ENCODE data around the gene PXK. TPM values are rescaled to one million over a fixed set of nuclear protein-coding genes. Genes with fewer than 3 reads are reported as not detected.
A peak's percentile ranks its signal among the peaks of the same experiment; 100 is the strongest.

PXK gene
- total and polyA plus RNA-seq, 10 of the 15 experiments (the other 5 are each of a cell fraction or from before 2014, with no cell fraction given), result 8.4 to 38.0 (median 27.6) TPM

GRCh38 chr3:58463181-58463941 lies 130.7 kb downstream of the PXK start (continued):
- no peak for TF ChIP-seq BCLAF1 (IDR thresholded peaks at IDR 0.05)
- TF ChIP-seq RELB (IDR thresholded peaks at IDR 0.05; ENCODE audit: low read depth), result 0 out of 2 replicates have a peak, but pooled peaks have one; percentile 29
- TF ChIP-seq STAT1 (conservative IDR thresholded peaks at IDR 0.05), result no peak
- no peak for TF ChIP-seq EZH2 (IDR thresholded peaks at IDR 0.05; ENCODE audit: borderline replicate concordance, control insufficient read depth, low read depth, low read length)
- TF ChIP-seq MTA2 (IDR thresholded peaks at IDR 0.05; ENCODE audit: low read depth), result no peak
- no peak for TF ChIP-seq HDGF (IDR thresholded peaks at IDR 0.05)
- TF ChIP-seq CREM (IDR thresholded peaks at IDR 0.05; ENCODE audit: low read depth), result no peak
- no peak for TF ChIP-seq ATF3 (IDR thresholded peaks at IDR 0.05; ENCODE audit: borderline replicate concordance, extremely low read depth, low read depth, low read length)
- TF ChIP-seq SUPT20H (IDR thresholded peaks at IDR 0.05; ENCODE audit: borderline replicate concordance, control insufficient read depth, low read depth, low read length), result no peak
- no peak for TF ChIP-seq ZNF274 (IDR thresholded peaks at IDR 0.05; ENCODE audit: insufficient read depth, insufficient read length)
- TF ChIP-seq SRF (IDR thresholded peaks at IDR 0.05; ENCODE audit: low read depth in 2 of 2, low read length in 2 of 2), result no peak
- no peak for TF ChIP-seq RCOR1 (conservative IDR thresholded peaks at IDR 0.05; ENCODE audit: low read depth, low read length)
- TF ChIP-seq E4F1 (IDR thresholded peaks at IDR 0.05; ENCODE audit: borderline replicate concordance, partially characterized antibody), result no peak
- TF ChIP-seq ZNF24 (IDR thresholded peaks at IDR 0.05), result no peak
- no peak for TF ChIP-seq ZNF592 (IDR thresholded peaks at IDR 0.05)
- TF ChIP-seq TCF3 (IDR thresholded peaks at IDR 0.05; ENCODE audit: borderline replicate concordance, insufficient read depth, low read depth, low read length), result no peak
- TF ChIP-seq IRF4 (IDR thresholded peaks at IDR 0.05; ENCODE audit: low read depth, low read length), result no peak
